GM13977 (cell line): ENCODE measurements around the gene RHOG.

ENCODE experiments used
- DNase-seq: peaks from one replicate; pipeline ENCODE4 v3.0.0; 2012; ENCODE audit warnings: low spot score
- in situ Hi-C: fragments of 300-500 bp; cut with MboI; formaldehyde crosslinking; loops from one replicate; pipeline ENCODE4 v1.12.0; 2022; ENCODE audit warnings: low sequenced_read_pairs, low pct_unique_long_range_greater_than_20kb, mixed read lengths, inconsistent platforms; ENCODE audit not compliant: unreplicated experiment
- TF ChIP-seq, protein P1 (sequence below): IDR thresholded peaks from 2 replicates; pipeline ENCODE4 v1.5.1; 2012; ENCODE audit warnings: mild to moderate bottlenecking, control low read depth; ENCODE audit not compliant: insufficient read depth; ENCODE audit errors: extremely low read depth, missing control alignments

RHOG gene

DNA sequence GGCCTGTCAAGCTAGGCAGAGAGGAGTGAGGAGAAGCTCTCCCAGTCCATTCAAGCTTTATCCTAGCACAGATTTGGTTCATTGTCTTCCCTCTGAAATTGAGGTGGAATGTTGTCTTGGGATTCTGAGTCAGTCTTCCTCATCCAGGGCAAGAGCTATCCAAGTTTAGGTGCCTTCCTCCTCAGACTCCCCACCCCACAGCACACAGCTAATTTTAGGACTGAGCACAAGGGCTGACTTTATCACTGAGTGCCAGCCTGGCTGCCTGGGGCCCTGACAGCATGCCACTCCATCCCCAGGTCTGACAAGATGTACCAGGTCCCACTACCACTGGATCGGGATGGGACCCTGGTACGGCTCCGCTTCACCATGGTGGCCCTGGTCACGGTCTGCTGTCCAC is 29.8 kb downstream of the RHOG start:
- in situ Hi-C loops, result no loop called here
- DNase-seq, result no peak
- TF ChIP-seq, protein P1, sequence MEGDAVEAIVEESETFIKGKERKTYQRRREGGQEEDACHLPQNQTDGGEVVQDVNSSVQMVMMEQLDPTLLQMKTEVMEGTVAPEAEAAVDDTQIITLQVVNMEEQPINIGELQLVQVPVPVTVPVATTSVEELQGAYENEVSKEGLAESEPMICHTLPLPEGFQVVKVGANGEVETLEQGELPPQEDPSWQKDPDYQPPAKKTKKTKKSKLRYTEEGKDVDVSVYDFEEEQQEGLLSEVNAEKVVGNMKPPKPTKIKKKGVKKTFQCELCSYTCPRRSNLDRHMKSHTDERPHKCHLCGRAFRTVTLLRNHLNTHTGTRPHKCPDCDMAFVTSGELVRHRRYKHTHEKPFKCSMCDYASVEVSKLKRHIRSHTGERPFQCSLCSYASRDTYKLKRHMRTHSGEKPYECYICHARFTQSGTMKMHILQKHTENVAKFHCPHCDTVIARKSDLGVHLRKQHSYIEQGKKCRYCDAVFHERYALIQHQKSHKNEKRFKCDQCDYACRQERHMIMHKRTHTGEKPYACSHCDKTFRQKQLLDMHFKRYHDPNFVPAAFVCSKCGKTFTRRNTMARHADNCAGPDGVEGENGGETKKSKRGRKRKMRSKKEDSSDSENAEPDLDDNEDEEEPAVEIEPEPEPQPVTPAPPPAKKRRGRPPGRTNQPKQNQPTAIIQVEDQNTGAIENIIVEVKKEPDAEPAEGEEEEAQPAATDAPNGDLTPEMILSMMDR, result no peak

DNA sequence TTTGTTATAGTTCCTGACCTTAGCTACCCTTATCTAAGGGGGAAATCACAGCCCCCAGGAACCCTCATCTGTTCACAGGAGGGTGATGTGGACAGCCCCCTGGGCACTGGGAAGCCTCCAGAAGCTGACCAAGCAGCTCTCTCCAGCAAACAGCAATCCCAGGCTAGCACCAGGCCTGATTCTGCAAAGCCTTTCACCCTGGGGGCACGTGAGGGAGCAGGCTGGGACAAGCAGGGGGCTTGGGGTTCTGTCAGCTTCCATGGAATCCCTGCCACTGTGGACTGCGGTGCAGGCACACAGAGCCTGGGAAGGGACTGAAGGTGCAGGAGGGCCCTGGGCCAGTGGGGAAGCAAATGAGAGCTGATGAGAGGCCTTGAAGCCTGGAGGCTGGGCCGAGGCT is 30.3 kb downstream of the RHOG start:
- TF ChIP-seq, protein P1, result no peak
- DNase-seq, result no peak
- in situ Hi-C loops, result no loop called here

DNA sequence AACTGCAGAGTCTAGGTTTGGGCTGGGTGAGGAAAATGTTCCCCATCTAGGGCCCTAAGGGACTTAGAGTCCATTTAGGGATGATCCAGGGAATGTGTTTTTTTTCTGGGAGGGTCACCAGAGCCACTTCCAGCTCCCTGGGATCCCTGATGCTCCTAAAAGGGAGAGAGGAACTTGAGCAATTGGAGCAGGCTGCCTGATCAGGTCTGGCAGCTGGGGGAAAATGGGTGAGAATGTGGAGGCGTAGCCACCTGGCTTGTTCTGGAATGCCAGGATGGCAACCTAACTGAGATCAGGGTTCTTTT is 31.2 kb downstream of the RHOG start:
- TF ChIP-seq, protein P1, result no peak
- in situ Hi-C loops, result no loop called here

DNA sequence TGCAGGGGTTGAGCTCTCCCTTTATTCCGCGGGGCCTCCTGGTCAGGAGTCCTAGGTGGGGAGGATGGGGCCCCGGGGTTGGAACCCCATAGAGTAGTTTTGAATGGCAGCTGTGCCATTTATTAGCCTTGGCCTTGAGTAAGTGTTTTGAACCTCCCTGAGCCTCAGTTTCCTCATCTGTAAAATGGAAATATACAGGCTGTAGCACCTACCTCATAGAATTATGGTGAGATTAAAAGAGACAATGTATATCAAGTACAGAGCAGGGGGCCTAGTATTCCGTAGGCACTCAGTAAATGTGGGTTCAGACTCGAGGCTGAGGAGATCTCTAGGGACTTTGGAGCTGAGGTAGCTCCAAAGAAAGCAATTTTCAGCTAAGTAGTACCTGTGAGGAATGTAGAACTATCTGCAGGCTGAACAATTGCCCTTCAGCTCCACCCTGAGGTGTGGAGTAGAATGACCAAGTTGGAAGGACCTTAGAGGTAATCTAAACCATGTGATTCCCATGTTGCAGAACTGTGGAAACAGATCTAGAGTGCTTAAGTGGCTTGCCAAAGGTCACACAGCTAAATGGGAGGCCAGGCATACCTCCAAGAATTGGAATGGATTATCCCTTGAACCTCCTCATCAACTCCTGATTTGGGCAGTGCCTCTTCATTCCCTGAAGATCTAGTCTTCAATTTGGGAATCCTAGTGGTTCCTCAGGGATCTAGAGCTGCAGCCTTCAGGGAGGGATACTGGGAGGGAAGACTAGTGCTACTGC is 31.7 kb downstream of the RHOG start:
- in situ Hi-C loops, result no loop called here
- peak; percentile 88 for DNase-seq
- TF ChIP-seq, protein P1, result peak; percentile 75

More for the DNA sequence above, 31.2 kb downstream of the RHOG start:
- DNase-seq, result no peak

DNA sequence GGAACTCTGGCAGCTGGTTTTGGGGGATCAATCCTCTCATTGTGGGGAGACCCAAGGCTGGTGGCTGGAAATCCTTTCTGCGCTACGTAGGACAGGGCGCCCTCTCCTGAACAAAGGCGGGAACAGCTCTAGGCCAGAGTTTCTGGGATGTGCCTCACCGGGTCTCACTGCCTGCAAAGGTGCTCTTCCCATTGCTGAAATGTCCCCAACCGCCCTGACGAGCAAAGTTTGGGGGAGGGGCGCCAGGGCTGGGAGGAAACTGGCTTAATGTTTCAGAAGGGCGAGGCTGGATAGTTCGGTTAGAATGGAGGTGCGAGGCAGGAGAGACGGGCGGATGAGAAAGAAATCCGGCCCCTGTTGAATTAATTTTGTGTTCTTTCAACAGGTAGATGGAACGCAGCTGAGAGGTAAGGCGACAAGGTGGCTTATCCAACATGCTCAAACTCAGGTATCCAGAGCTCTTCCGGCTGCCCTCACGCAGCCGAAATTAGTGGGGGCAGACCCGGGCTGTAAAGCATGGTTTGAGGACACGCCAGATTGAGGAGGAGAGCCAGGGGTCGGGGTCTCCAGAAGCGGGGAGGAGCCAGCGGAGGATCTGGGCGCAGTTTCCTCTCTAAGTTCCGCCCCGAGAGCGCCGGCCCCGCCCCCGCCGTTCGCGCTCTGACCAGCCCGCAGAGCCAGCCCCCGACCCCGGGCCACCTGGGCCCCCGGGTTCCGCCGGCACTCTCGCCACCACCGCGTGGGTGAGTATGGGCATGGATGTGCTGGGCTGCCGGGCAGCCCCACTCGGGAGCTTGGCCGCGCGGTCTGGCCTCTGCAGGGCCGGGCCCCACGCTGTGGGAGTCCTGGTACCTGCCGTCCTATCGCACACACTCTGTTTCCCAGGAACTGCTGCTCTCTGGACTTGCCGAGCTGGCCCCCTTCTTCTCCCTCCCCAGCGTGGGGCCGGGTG is 32.6 kb downstream of the RHOG start, which contains the start of gene PGAP2:
Gene PGAP2 (plus strand): TSS at position 652 of the 952 bp plus-strand sequence. CDS start 2,700 bp downstream, outside the sequence.
- DNase-seq, result peak; percentile 84
- in situ Hi-C loops, result no loop called here
- TF ChIP-seq, protein P1, result peak; percentile 88

DNA sequence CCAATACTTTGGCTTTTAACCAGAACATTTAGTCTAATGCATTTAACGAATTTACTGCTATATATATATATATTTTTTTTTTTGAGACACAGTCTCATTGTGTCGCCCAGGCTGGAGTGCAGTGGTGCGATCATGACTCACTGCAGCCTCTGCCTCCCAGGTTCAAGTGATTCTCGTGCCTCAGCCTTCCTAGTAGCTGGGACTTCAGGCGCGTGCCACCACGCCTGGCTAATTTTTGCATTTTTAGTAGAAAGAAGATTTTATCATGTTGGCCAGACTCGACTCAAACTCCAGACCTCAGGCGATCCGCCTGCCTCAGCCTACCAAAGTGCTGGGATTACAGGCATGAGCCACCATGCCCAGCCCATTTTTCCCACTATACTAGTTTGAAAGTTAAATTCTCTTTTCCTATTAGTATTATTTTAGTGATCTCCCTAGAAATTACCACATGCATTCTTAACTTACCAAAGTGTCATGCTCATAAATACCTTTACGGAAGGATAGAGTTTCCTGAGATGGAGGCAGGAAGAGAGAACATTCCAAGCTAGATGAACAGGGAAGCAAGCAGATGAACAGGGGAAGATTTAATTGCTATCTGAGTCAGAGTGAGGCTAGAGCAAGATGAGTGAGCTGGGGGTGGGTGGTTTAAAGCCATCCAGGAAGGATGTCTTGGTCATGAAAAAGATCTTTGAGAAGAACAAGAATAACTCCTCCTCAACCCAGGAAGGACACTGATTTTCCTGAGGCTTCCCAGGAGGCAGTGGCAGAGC is 36.8 kb downstream of the RHOG start:
- DNase-seq, result no peak
- in situ Hi-C loops, result no loop called here

More for the DNA sequence above, 36.8 kb downstream of the RHOG start:
- TF ChIP-seq, protein P1, result no peak
